ENCODE data around the gene CLNK.

GRCh38 chr4:10704430-10704810 is 19.9 kb upstream of the CLNK start:
- TF ChIP-seq POLR2AphosphoS5 (IDR thresholded peaks at IDR 0.05) (no peak), CTCF (IDR thresholded peaks at IDR 0.05) (no peak), EP300 (IDR thresholded peaks at IDR 0.05) (no peak)
